Cardiac septum (tissue), 1 donor: ENCODE data around the gene BAIAP2. TPM values are rescaled to one million over a fixed set of nuclear protein-coding genes. Genes with fewer than 3 reads are reported as not detected.

Experiments used
- DNase-seq: peaks from one replicate; pipeline ENCODE4 v3.0.0-alpha.2; 2020; ENCODE audit warnings: low spot score
- intact Hi-C: fragments of 100-400 bp; cut with DNase I; formaldehyde crosslinking; loops from one replicate; pipeline ENCODE4 v1.14.0; 2022
- long read RNA-seq: library from polyadenylated mRNA; unstranded; transcript quantifications from one replicate; pipeline ENCODE4 v2.0.0, GENCODE V29; 2021
- total RNA-seq: library from RNA; stranded (reverse); fragmentation: NEBNext Ultra II Directional; extraction: Animal tissue kit (Norgen Biotek cat#: 25700); gene quantifications from one replicate; pipeline ENCODE4 v1.2.1, GENCODE V29; 2021
- donor health status: DM: no; HTN: no; CAD: no.

Gene BAIAP2, protein sequence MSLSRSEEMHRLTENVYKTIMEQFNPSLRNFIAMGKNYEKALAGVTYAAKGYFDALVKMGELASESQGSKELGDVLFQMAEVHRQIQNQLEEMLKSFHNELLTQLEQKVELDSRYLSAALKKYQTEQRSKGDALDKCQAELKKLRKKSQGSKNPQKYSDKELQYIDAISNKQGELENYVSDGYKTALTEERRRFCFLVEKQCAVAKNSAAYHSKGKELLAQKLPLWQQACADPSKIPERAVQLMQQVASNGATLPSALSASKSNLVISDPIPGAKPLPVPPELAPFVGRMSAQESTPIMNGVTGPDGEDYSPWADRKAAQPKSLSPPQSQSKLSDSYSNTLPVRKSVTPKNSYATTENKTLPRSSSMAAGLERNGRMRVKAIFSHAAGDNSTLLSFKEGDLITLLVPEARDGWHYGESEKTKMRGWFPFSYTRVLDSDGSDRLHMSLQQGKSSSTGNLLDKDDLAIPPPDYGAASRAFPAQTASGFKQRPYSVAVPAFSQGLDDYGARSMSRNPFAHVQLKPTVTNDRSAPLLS
- total RNA-seq, result 9.8 TPM
- long read RNA-seq, partial matches to known transcripts, result 7 of 13 reads
- long read RNA-seq, other reads (novel, unspliced or antisense), result 4 of 13 reads

DNA sequence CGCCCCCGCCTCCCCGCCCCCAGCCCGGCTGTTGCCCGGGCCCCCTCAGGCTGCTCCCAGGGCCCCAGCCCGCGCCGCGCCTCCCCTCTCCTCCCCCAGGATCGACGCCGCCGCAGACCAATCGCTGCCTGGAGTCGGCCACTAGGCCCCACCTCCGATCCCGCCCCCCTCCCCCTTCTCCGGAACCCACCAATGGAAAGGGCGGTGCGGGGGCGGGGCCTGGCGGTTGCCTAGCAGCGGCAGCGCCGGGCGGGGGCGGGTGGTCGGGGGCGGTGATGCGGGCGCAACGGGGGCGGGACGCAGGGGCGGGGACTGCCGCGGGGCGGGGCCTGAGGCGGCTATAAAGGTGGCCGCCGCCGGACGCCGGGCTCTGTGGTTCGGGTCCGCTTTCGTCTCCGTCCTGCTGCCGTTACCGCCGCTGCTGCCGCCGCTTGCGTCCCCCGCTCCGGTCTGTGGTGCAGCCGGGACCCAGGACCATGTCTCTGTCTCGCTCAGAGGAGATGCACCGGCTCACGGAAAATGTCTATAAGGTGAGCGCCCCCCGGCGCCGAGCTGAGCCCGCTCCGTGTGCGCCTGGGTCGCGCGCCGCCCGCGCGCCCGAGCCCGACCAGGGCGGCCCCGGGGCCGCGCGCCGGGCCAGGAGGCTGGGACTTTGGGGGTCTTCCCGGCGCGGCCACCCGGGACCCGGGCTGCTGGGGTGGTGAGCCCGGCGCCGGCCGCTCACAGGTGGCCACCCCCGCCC lies at the start of gene BAIAP2:
Gene BAIAP2 (plus strand): TSS at position 373 of the 742 bp plus-strand sequence. CDS start 104 bp downstream, at position 477.
- intact Hi-C loops, result no loop called here
- DNase-seq, result peak; percentile 99

DNA sequence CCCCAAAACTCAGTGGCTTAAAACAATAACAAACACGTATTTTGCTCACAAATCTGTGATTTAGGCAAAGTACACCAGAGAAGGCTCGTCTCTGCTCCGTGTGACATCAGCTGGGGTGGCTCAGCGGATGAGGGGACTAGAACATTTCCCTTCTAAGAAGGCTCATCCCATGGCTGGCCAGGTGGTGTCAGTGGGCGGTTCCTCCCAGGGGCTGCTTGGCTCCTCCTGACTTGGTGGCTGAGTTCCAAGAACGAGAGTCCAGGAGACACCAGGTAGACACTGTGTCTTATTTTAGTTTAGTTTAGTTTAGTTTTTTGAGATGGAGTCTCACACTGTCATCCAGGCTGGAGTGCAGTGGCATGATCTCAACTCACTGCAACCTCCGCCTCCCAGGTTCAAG lies 48.9 kb upstream of the BAIAP2 start:
- intact Hi-C loops, result loop anchor here (5.0 kb wide), 1 partner anchor 36 kb away; no protein-coding TSS in a partner anchor
- DNase-seq, result no peak

GRCh38 chr17:80986816-80987475 lies 48.0 kb upstream of the BAIAP2 start:
- DNase-seq, result no peak
- intact Hi-C loops, result loop anchor here (5.0 kb wide), 1 partner anchor 35 kb away; no protein-coding TSS in a partner anchor

DNA sequence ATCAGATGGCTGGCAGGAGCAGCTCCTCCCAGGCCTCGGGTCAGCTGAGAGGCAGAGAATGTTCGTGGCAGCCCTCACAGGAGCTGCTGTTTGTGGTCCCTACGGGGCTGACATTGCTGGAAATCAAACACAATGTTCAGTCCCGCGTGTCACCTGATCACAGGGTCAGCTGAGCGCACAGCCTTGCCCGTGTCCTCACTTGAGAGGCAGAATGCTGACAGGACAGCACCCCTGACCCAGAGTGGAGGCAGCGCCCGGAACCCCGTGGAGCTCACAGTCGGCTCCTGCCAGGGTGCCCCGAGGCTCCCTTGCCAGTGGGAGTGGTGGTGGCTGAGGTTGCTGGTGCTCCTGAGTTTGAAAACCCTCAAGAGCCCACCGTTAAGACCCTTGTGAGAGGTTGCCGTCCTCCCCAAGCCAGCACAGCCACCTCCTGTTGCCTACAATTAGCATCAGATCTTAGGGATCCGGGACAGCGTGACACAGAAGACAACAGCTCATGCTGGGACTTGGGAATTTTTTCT lies 47.0 kb upstream of the BAIAP2 start:
- intact Hi-C loops, result loop anchor here (5.0 kb wide), 1 partner anchor 34 kb away; no protein-coding TSS in a partner anchor
- DNase-seq, result no peak

DNA sequence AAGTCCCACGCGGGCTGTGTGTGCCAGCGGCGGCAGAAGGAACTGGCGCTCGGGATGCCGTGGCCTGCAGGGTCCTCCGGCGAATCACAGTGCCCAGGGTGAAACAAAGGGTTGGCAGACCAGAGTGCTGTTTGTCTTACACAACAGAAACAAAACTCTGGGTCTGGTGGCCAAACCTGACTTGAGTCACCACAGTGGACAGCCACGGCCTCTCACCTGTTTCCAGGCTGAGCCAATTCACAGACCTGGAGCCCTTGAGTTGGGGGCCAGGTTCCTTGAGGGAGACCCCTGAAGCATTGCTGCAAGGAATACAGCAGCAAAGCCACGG lies 45.4 kb upstream of the BAIAP2 start:
- intact Hi-C loops, result loop anchor here (1.0 to 5.0 kb wide), 2 partner anchors 33 to 112 kb away; no protein-coding TSS in a partner anchor

GRCh38 chr17:80990921-80991644 lies 43.9 kb upstream of the BAIAP2 start:
- DNase-seq, result no peak
- intact Hi-C loops, result no loop called here

More for the DNA sequence above, 45.4 kb upstream of the BAIAP2 start:
- no peak for DNase-seq

GRCh38 chr17:80991645-80992076 lies 43.3 kb upstream of the BAIAP2 start, which contains the start of gene CHMP6:
TSS of gene CHMP6 (plus strand) at chr17:80991841. CDS start at chr17:80991919, 78 bp downstream.
- intact Hi-C loops, result no loop called here
- no peak for DNase-seq

GRCh38 chr17:80992077-80992947 lies 42.6 kb upstream of the BAIAP2 start:
- no peak for DNase-seq
- intact Hi-C loops, result no loop called here

GRCh38 chr17:80992948-80993624 lies 41.9 kb upstream of the BAIAP2 start:
- no peak for DNase-seq
- intact Hi-C loops, result no loop called here

DNA sequence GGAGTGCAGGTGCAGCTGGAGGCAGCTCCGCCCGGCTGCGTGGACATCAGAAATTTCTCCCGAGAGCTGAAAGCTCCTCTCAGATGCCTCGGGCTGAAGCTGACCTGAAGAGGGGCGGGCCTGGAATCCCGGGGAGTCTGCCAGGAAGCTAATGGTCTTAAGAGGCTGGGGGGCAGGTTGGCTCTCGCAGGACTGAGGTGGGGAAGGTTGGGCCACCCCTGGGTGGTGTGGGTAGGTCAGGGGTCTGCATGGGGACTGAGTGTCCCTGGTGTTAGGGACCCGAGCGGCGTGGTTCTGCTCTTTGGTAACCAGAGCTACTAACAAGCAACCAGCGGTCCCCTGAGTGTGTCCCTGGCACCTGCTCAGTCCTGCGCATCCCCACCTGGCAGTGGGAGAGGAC lies 39.8 kb upstream of the BAIAP2 start:
- intact Hi-C loops, result no loop called here
- no peak for DNase-seq

DNA sequence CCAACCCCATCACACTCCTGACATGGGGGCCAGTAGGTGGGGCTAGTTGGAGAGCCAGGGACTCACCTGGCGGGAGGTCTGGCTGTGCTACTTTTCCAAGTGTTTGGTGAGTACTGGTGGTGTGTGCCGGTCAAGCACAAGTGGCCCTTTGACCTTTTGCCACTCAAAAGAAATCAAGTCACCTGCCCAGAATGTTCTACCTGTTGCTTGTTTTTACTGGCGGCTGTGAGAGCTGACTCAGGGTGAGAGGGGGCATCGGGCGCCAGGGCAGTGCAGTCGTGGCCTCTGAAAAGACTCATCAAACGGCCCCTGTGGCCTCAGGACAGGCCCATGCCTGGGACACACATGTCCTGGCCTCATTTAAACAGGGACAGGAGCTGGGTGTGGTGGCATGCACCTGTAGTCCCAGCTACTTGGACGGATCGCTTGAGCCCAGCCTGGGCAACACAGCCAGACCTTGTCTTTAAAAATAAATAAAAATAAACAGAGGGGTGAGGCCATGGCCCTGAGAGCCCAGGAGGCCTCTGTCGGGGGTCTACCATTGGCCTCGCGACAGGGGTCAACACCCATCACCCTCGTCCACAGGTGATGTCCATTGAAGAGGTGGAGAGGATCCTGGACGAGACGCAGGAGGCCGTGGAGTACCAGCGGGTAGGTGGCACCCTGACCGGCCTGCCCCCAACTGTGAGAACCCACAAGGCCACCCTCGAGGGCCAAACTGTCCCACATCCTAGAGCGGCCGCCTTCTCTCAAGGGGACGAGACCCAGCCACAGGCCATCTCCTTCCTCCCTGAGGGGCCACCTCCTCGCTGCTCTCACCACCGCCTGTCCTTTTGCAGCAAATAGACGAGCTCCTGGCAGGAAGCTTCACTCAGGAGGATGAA lies 38.3 kb upstream of the BAIAP2 start:
- intact Hi-C loops, result no loop called here

DNA sequence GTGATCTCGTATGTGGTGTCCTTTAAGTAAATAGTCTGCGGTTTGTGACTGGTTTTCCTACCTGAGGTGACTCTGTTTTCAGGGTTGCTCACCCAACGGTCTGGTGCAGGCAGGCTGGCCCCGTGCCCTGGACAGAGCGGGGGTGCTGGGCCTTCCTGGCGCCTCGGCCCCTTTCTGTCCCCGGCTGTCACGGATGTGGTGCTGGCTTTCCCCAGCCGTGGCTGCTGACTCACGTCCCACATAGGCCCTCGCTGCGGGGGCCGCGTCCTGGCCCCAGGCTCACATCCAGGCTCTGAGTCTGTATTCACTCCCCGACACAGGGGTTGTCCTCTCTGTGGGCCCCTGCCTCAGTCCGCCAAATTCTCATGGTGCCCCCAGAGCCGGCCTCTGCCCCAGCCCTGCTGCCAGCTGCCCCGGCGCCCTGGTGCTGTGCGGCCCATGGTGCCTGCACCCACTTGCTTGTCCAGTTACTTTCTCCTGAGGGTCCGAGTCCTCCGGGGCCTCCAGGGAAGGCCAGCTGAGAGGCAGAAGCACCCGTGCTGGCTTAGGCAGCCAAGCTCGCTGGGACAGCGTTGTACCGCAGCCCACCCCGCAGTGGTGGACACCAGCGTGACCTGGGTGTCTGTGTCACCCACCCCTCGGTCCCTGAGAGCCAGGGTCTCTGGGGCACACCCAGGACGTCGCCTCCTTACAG lies 37.4 kb upstream of the BAIAP2 start:
- DNase-seq, result no peak
- intact Hi-C loops, result no loop called here

More for the DNA sequence above, 38.3 kb upstream of the BAIAP2 start:
- no peak for DNase-seq

- intact Hi-C loops, result no loop called here
- DNase-seq, result no peak
These were observed 36.7 kb upstream of the BAIAP2 start for GRCh38 chr17:80998118-80998747.

DNA sequence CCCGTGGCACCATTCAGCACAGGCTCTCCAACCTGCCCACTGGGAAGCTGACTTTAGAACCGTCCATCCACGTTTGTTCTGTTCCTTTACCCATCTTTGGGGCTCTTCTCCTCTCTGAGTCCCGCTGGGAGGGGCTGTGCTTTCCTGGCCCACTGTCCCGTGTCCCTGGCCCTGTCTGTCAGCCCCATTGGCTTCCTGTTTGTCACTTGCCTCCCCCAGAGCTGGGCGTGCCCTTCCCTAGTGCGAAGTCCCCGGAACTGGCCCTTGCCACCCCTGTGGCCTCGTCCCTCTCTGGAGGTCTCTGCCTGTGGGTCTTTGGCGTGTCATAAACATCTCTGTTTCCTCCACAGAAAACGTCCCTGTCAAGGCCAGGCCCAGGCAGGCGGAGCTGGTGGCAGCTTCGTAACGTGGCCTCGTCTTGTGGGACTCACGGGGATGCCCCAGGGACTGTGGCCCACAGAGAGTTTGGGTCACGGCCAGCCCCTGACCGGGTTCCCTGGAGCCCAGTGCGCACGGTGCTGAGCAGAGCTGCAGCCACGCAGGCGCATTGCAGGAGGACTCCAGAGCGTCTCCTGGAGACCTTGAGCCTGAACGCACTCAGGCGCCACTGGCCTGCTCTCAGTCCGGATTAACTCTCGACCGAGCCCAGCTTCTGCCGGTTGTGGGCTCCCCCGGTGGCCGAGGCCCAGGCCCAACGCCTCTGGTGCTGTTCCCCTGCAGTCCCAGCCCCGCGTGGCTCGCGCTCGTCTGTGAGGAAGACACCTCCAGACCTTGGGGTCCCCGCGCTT lies 36.0 kb upstream of the BAIAP2 start:
- no peak for DNase-seq
- intact Hi-C loops, result no loop called here
